Liver (tissue), 3 donors: ENCODE results near the gene MYO3B.

Experiments
- ATF3 ChIP-seq: IDR thresholded peaks from 2 replicates; pipeline ENCODE4 v1.6.1; 2016; ENCODE audit warnings: antibody characterized with exemption
- HNF4A ChIP-seq, 2 donors: conservative IDR thresholded peaks; 2 replicates each; pipeline ENCODE4 v1.6.1; 2016; ENCODE audit warnings: antibody characterized with exemption in 2 of 2, mild to moderate bottlenecking in 2 of 2
- JUND ChIP-seq, 2 donors: IDR thresholded peaks; 2 replicates each; pipeline ENCODE4 v1.6.1; 2016; ENCODE audit warnings: antibody characterized with exemption in 2 of 2
- MAX ChIP-seq: IDR thresholded peaks from 2 replicates; pipeline ENCODE4 v1.6.1; 2016; ENCODE audit warnings: antibody characterized with exemption
- REST ChIP-seq: IDR thresholded peaks from 2 replicates; pipeline ENCODE4 v1.6.1; 2016; ENCODE audit warnings: antibody characterized with exemption, mild to moderate bottlenecking
- SP1 ChIP-seq: IDR thresholded peaks from 2 replicates; pipeline ENCODE4 v1.6.1; 2018; ENCODE audit warnings: antibody characterized with exemption, mild to moderate bottlenecking
- YY1 ChIP-seq: IDR thresholded peaks from 2 replicates; pipeline ENCODE4 v1.6.1; 2016; ENCODE audit warnings: antibody characterized with exemption, mild to moderate bottlenecking
- TF ChIP-seq, protein P1 (sequence below): fragments of 150-350 bp; IDR thresholded peaks from 2 replicates; pipeline ENCODE4 v1.5.1; 2017; ENCODE audit warnings: improper control_type of control experiment, low read depth, low read length; ENCODE audit not compliant: missing input control
- donor health status: healthy.
- donor health status: healthy.

GRCh38 chr2:170245312-170245711, 67.4 kb downstream of the MYO3B start:
- TF ChIP-seq MAX = no peak
- TF ChIP-seq, protein P1, sequence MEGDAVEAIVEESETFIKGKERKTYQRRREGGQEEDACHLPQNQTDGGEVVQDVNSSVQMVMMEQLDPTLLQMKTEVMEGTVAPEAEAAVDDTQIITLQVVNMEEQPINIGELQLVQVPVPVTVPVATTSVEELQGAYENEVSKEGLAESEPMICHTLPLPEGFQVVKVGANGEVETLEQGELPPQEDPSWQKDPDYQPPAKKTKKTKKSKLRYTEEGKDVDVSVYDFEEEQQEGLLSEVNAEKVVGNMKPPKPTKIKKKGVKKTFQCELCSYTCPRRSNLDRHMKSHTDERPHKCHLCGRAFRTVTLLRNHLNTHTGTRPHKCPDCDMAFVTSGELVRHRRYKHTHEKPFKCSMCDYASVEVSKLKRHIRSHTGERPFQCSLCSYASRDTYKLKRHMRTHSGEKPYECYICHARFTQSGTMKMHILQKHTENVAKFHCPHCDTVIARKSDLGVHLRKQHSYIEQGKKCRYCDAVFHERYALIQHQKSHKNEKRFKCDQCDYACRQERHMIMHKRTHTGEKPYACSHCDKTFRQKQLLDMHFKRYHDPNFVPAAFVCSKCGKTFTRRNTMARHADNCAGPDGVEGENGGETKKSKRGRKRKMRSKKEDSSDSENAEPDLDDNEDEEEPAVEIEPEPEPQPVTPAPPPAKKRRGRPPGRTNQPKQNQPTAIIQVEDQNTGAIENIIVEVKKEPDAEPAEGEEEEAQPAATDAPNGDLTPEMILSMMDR = no peak
- TF ChIP-seq JUND (IDR thresholded peaks at IDR 0.05) = no peak
- TF ChIP-seq HNF4A (conservative IDR thresholded peaks at IDR 0.05) = no peak
- no peak for TF ChIP-seq SP1
- no peak for TF ChIP-seq ATF3
- TF ChIP-seq YY1 = no peak
- TF ChIP-seq REST = no peak
